ENCODE data around the gene L3MBTL4.

DNA sequence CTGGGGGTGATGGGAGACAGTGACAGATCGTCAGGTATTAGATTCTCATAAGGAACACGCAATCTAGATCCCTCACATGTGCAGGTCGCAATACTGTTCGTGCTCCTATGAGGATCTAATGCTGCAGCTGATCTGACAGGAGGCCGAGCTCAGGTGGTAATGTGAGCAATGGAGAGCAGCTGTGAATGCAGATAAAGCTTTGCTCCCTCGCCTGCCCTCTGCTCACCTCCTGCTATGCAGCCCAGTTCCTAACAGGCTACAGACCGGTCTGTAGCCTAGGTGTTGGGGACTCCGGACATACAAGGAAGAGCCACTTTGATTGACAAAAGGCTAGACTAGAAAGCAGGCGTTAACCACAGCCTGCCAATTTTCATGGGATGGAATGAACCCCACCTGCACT lies 335.8 kb downstream of the L3MBTL4 start:
- TF ChIP-seq, protein P1, sequence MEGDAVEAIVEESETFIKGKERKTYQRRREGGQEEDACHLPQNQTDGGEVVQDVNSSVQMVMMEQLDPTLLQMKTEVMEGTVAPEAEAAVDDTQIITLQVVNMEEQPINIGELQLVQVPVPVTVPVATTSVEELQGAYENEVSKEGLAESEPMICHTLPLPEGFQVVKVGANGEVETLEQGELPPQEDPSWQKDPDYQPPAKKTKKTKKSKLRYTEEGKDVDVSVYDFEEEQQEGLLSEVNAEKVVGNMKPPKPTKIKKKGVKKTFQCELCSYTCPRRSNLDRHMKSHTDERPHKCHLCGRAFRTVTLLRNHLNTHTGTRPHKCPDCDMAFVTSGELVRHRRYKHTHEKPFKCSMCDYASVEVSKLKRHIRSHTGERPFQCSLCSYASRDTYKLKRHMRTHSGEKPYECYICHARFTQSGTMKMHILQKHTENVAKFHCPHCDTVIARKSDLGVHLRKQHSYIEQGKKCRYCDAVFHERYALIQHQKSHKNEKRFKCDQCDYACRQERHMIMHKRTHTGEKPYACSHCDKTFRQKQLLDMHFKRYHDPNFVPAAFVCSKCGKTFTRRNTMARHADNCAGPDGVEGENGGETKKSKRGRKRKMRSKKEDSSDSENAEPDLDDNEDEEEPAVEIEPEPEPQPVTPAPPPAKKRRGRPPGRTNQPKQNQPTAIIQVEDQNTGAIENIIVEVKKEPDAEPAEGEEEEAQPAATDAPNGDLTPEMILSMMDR (IDR thresholded peaks at IDR 0.05) = no peak
- TF ChIP-seq POLR2A (IDR thresholded peaks at IDR 0.05) (no peak), EP300 (IDR thresholded peaks at IDR 0.05) (no peak)
